Liver (tissue), 9 donors: ENCODE measurements around the gene C1GALT1. TPM values are rescaled to one million over a fixed set of nuclear protein-coding genes. Genes with fewer than 3 reads are reported as not detected.

ENCODE experiments used
- DNase-seq: peaks from one replicate; pipeline ENCODE4 v3.0.0-alpha.2; 2017; ENCODE audit warnings: low spot score
- H3K27ac ChIP-seq, 2 donors: one replicate each; pipeline ENCODE4 v1.7.0; 2013; ENCODE audit warnings: inconsistent platforms in 2 of 2, low read length in 2 of 2, control low read depth in 1 of 2, low read depth in 1 of 2, mild to moderate bottlenecking in 1 of 2
- H3K27me3 ChIP-seq, 4 donors: one replicate each; pipeline versions ENCODE4 v1.6.1 to v1.7.0; 2013; ENCODE audit warnings: low read length in 3 of 4, inconsistent platforms in 1 of 4, mild to moderate bottlenecking in 1 of 4, moderate library complexity in 1 of 4; ENCODE audit not compliant: control insufficient read depth in 4 of 4, insufficient read depth in 4 of 4
- H3K36me3 ChIP-seq, 4 donors: one replicate each; pipeline versions ENCODE4 v1.6.1 to v1.7.0; 2013; ENCODE audit warnings: low read length in 3 of 4, mild to moderate bottlenecking in 3 of 4, low read depth in 1 of 4, moderate library complexity in 1 of 4; ENCODE audit not compliant: control insufficient read depth in 4 of 4, insufficient read depth in 3 of 4
- H3K4me1 ChIP-seq, 4 donors: one replicate each; pipeline versions ENCODE4 v1.6.1 to v1.7.0; 2013; ENCODE audit warnings: low read length in 3 of 4, mild to moderate bottlenecking in 3 of 4, moderate library complexity in 1 of 4; ENCODE audit not compliant: control insufficient read depth in 4 of 4, insufficient read depth in 4 of 4
- H3K4me3 ChIP-seq, 3 donors: one replicate each; pipeline versions ENCODE4 v1.6.1 to v1.7.0; 2013; ENCODE audit warnings: low read length in 3 of 3, control low read depth in 1 of 3, low read depth in 1 of 3, mild to moderate bottlenecking in 1 of 3
- H3K9ac ChIP-seq, 2 donors: one replicate each; pipeline ENCODE4 v1.7.0; 2013; ENCODE audit warnings: low read length in 2 of 2, mild to moderate bottlenecking in 2 of 2, moderate library complexity in 2 of 2, control low read depth in 1 of 2, low read depth in 1 of 2
- H3K9me3 ChIP-seq, 4 donors: one replicate each; pipeline versions ENCODE4 v1.6.1 to v1.7.0; 2013; ENCODE audit warnings: low read length in 3 of 4; ENCODE audit not compliant: control insufficient read depth in 4 of 4
- ATF3 ChIP-seq: IDR thresholded peaks from 2 replicates; pipeline ENCODE4 v1.6.1; 2016; ENCODE audit warnings: antibody characterized with exemption
- CTCF ChIP-seq: fragments of 150-350 bp; IDR thresholded peaks from 2 replicates; pipeline ENCODE4 v1.5.1; 2017; ENCODE audit warnings: improper control_type of control experiment, low read depth, low read length; ENCODE audit not compliant: missing input control
- FOXA2 ChIP-seq: IDR thresholded peaks from 2 replicates; pipeline ENCODE4 v1.6.1; 2016; ENCODE audit warnings: antibody characterized with exemption
- GABPA ChIP-seq, 2 donors: IDR thresholded peaks in 1 of 2; conservative IDR thresholded peaks in 1 of 2; 2 replicates each; pipeline ENCODE4 v1.6.1; 2016; ENCODE audit warnings: antibody characterized with exemption in 2 of 2, mild to moderate bottlenecking in 1 of 2, moderate library complexity in 1 of 2
- HNF4A ChIP-seq, 2 donors: conservative IDR thresholded peaks; 2 replicates each; pipeline ENCODE4 v1.6.1; 2016; ENCODE audit warnings: antibody characterized with exemption in 2 of 2, mild to moderate bottlenecking in 2 of 2
- JUND ChIP-seq, 2 donors: IDR thresholded peaks; 2 replicates each; pipeline ENCODE4 v1.6.1; 2016; ENCODE audit warnings: antibody characterized with exemption in 2 of 2
- RAD21 ChIP-seq, 2 donors: IDR thresholded peaks; 2 replicates each; pipeline ENCODE4 v1.6.1; 2016; ENCODE audit warnings: antibody characterized with exemption in 2 of 2, mild to moderate bottlenecking in 2 of 2
- REST ChIP-seq: IDR thresholded peaks from 2 replicates; pipeline ENCODE4 v1.6.1; 2016; ENCODE audit warnings: antibody characterized with exemption, mild to moderate bottlenecking
- RXRA ChIP-seq, 2 donors: IDR thresholded peaks; 2 replicates each; pipeline ENCODE4 v1.6.1; 2017 to 2018; ENCODE audit warnings: antibody characterized with exemption in 2 of 2, mild to moderate bottlenecking in 1 of 2
- SP1 ChIP-seq: IDR thresholded peaks from 2 replicates; pipeline ENCODE4 v1.6.1; 2018; ENCODE audit warnings: antibody characterized with exemption, mild to moderate bottlenecking
- TAF1 ChIP-seq: conservative IDR thresholded peaks from 2 replicates; pipeline ENCODE4 v1.6.1; 2016; ENCODE audit warnings: antibody characterized with exemption, mild to moderate bottlenecking
- YY1 ChIP-seq: IDR thresholded peaks from 2 replicates; pipeline ENCODE4 v1.6.1; 2016; ENCODE audit warnings: antibody characterized with exemption, mild to moderate bottlenecking
- ZBTB33 ChIP-seq: IDR thresholded peaks from 2 replicates; pipeline ENCODE4 v1.6.1; 2016; ENCODE audit warnings: antibody characterized with exemption
- WGBS: extraction: QIAGEN DNeasy Blood & Tissue Kit; methylation state at CpG from one replicate; pipeline ENCODE4 v1.1.7; 2013; 5-methylcytosine and 5-hydroxymethylcytosine counted together
- polyA plus RNA-seq, 2 donors: library from polyadenylated mRNA; stranded (reverse) in 1 of 2; unstranded in 1 of 2; fragments of 200-250 nt in 1 of 2; fragments of >200 nt in 1 of 2; fragmentation: Nextera tagmentation in 1 of 2; extraction: Ambion mirVana in 1 of 2; gene quantifications; one replicate each; pipeline versions ENCODE4 v1.2.1 to v1.2.3, GENCODE V29; 2013 to 2015
- total RNA-seq, 2 donors: library from RNA; depleted of rRNA; stranded (reverse); fragments of >200 nt; gene quantifications; one replicate each; pipeline ENCODE4 v1.2.3, GENCODE V29; 2014
- TF ChIP-seq, protein P1 (sequence below): IDR thresholded peaks from 2 replicates; pipeline ENCODE4 v1.6.1; 2016; ENCODE audit warnings: antibody characterized with exemption
- donor health status: healthy.
- donor health status: healthy.
- donor health status: healthy.
- donor health status: healthy.
- donor health status: healthy.

The C1GALT1 gene
- total and polyA plus RNA-seq, 4 donors, result 5.6 to 28.6 (median 12.5) TPM

DNA sequence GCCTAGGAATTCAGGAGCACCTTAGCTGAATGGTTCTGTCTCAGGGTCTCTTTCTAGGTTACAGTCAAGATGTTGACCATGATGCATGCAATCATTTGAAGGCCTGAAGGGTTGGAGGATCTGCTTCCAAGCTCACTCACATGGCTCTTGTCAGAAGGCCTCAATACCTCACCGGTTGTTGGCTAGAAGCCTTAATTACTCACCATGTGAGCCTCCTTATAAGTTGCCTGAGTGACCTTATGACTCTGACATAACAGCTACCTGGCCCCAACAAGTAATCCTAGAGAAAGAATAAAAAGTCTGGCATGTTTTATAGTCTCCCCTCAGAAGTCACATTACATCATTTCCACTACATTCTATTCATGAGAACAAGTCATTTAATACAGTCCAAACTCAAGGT, 3.4 kb upstream of the C1GALT1 start:
- TF ChIP-seq RAD21 (IDR thresholded peaks at IDR 0.05) (no peak), RXRA (IDR thresholded peaks at IDR 0.05) (no peak), SP1 (no peak), GABPA (IDR thresholded peaks at IDR 0.05 in 1 of 2, conservative IDR thresholded peaks at IDR 0.05 in 1 of 2) (no peak), YY1 (no peak), HNF4A (conservative IDR thresholded peaks at IDR 0.05) (no peak), JUND (IDR thresholded peaks at IDR 0.05) (no peak), REST (no peak)
- TF ChIP-seq, protein P1, sequence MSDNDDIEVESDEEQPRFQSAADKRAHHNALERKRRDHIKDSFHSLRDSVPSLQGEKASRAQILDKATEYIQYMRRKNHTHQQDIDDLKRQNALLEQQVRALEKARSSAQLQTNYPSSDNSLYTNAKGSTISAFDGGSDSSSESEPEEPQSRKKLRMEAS, result no peak
- Histone ChIP-seq H3K9me3 (no peaks in the 10 kb centered on the region), H3K36me3 (no peaks in the 10 kb centered on the region), H3K27ac (no peak overlapping the region), H3K4me3 (no peak overlapping the region), H3K27me3 (no peaks in the 10 kb centered on the region), H3K4me1 (peaks cover 0 to 16% (median 4%) of the 10 kb centered on the region in 4 donors), H3K9ac (no peak overlapping the region)
- WGBS, result 97% methylated on average over 1 of the region's 1 CpG
- DNase-seq, result no peak

DNA sequence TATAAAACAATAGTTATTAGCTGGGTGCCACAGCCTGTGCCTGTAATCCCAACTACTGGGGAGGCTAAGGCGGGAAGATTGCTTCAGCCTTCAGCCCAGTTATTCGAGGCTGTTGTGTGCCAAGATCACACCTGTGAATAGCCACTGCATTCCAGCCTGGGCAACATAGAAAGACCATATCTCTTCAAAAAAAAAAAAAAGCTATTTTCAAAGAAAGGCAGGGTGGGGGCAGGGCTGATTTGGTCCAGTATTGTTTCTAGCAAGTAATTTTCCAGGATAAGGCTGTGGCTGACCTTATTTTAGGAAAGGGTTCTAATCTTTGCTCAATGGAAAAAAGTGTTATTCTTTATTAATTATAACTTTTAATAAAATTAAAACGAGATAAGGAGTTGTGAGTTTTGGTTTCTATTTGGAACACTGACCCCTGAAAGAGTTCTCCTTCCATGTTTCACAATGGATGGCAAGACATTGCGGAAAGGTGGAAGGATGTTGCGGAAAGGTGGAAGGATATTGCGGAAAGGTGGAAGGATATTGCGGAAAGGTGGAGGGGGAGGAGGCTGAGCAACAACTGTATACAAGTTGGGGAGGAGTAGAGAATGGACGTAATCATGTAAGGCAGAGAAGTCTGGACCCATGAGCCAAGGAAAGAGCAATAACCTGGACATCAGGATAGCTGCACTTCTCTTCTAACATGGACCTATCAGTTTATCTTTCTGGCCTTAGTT, 1.5 kb upstream of the C1GALT1 start:
- Histone ChIP-seq H3K4me3 (no peak overlapping the region), H3K27ac (peak overlapping the region in 1 of 2 donors; percentile 99), H3K9me3 (no peaks in the 10 kb centered on the region), H3K36me3 (no peaks in the 10 kb centered on the region), H3K4me1 (peaks cover 1 to 22% (median 16%) of the 10 kb centered on the region in 4 donors), H3K9ac (no peak overlapping the region), H3K27me3 (no peaks in the 10 kb centered on the region)
- 89% methylated on average over 8 of the region's 8 CpGs for WGBS
- no peak for DNase-seq
- TF ChIP-seq REST (no peak), ATF3 (no peak), FOXA2 (no peak), GABPA (IDR thresholded peaks at IDR 0.05 in 1 of 2, conservative IDR thresholded peaks at IDR 0.05 in 1 of 2) (no peak), TAF1 (no peak), CTCF (no peak), HNF4A (conservative IDR thresholded peaks at IDR 0.05) (no peak), ZBTB33 (no peak)
- TF ChIP-seq, protein P1, result no peak
